GM23338 (cell line): ENCODE measurements around the gene GLI3. TPM values are rescaled to one million over a fixed set of nuclear protein-coding genes. Genes with fewer than 3 reads are reported as not detected.

Experiments used
- ATAC-seq: fragments of 200-7000 bp; cut with Tn5 transposase; 3 replicates; pipeline ENCODE4 v1.9.1; 2020
- DNase-seq: peaks from one replicate; pipeline ENCODE4 v3.0.0-alpha.2; 2015; ENCODE audit warnings: low spot score
- H2AFZ ChIP-seq: fragments of 200-600 bp; sonication (generic); 2 replicates; pipeline ENCODE4 v1.8.0; 2016; ENCODE audit warnings: antibody characterized with exemption, mild to moderate bottlenecking, moderate library complexity
- H3F3A ChIP-seq: fragments of 200-600 bp; sonication (generic); replicated peaks from 2 replicates; pipeline ENCODE4 v1.8.0; 2017; ENCODE audit warnings: antibody characterized with exemption, mixed run types, low read depth
- H3K27ac ChIP-seq: fragments of 200-600 bp; sonication (generic); 2 replicates; pipeline ENCODE4 v1.6.1; 2016; ENCODE audit warnings: low read depth
- H3K27me3 ChIP-seq: fragments of 200-600 bp; sonication (generic); 2 replicates; pipeline ENCODE4 v1.8.0; 2016; ENCODE audit warnings: mild to moderate bottlenecking, mixed run types, moderate library complexity; ENCODE audit not compliant: insufficient read depth
- H3K36me3 ChIP-seq: fragments of 200-600 bp; sonication (generic); 2 replicates; pipeline ENCODE4 v1.8.0; 2016; ENCODE audit warnings: mild to moderate bottlenecking; ENCODE audit not compliant: insufficient read depth
- H3K4me1 ChIP-seq: fragments of 200-600 bp; sonication (generic); 2 replicates; pipeline ENCODE4 v1.8.0; 2016; ENCODE audit warnings: mild to moderate bottlenecking, moderate library complexity; ENCODE audit not compliant: insufficient read depth
- H3K4me2 ChIP-seq: fragments of 200-600 bp; sonication (generic); 2 replicates; pipeline ENCODE4 v1.7.1; 2017; ENCODE audit warnings: mixed run types
- H3K4me3 ChIP-seq: fragments of 200-600 bp; sonication (generic); 2 replicates; pipeline ENCODE4 v1.6.1; 2016; ENCODE audit warnings: mixed run types
- H3K79me2 ChIP-seq: fragments of 200-600 bp; sonication (generic); replicated peaks from 2 replicates; pipeline ENCODE4 v1.8.0; 2017; ENCODE audit warnings: mild to moderate bottlenecking; ENCODE audit not compliant: insufficient read depth
- H3K9me2 ChIP-seq: fragments of 200-600 bp; sonication (generic); 2 replicates; pipeline ENCODE4 v1.8.0; 2017; ENCODE audit not compliant: insufficient read depth
- H4K20me1 ChIP-seq: fragments of 200-600 bp; sonication (generic); replicated peaks from 2 replicates; pipeline ENCODE4 v1.8.0; 2017; ENCODE audit warnings: mild to moderate bottlenecking; ENCODE audit not compliant: insufficient read depth
- H3K27ac Mint-ChIP-seq: 2 replicates; pipeline ENCODE4 v1.8.0; 2020; ENCODE audit warnings: inconsistent platforms, mild to moderate bottlenecking, moderate library complexity, mixed read lengths
- H3K27me3 Mint-ChIP-seq: 3 replicates; pipeline ENCODE4 v1.8.0; 2022; ENCODE audit warnings: low read depth, mild to moderate bottlenecking, moderate library complexity, mixed read lengths, inconsistent platforms; ENCODE audit not compliant: insufficient read depth, poor library complexity
- H3K36me3 Mint-ChIP-seq: 3 replicates; pipeline ENCODE4 v1.8.0; 2021; ENCODE audit warnings: low read depth, mild to moderate bottlenecking, inconsistent platforms, moderate library complexity, mixed read lengths
- H3K4me1 Mint-ChIP-seq: 3 replicates; pipeline ENCODE4 v1.8.0; 2020; ENCODE audit warnings: mild to moderate bottlenecking, inconsistent platforms, mixed read lengths
- H3K4me3 Mint-ChIP-seq: 3 replicates; pipeline ENCODE4 v1.8.0; 2021; ENCODE audit warnings: moderate library complexity, mild to moderate bottlenecking, inconsistent platforms, mixed read lengths
- H3K9me3 Mint-ChIP-seq: 3 replicates; pipeline ENCODE4 v1.8.0; 2020; ENCODE audit warnings: moderate library complexity, mild to moderate bottlenecking, inconsistent platforms, mixed read lengths
- CREB1 ChIP-seq: fragments of 250-450 bp; sonication (Bioruptor Pico); IDR thresholded peaks from 2 replicates; pipeline ENCODE4 v1.5.0; 2020; ENCODE audit warnings: low read depth, mild to moderate bottlenecking, moderate library complexity
- EZH2 ChIP-seq: fragments of 200-600 bp; sonication (generic); IDR thresholded peaks from one replicate; pipeline ENCODE4 v1.8.0; 2017; ENCODE audit warnings: antibody characterized with exemption, mild to moderate bottlenecking, low read depth; ENCODE audit not compliant: unreplicated experiment
- EZH2phosphoT487 ChIP-seq: fragments of 200-600 bp; sonication (generic); IDR thresholded peaks from one replicate; pipeline ENCODE4 v1.8.1; 2018; ENCODE audit warnings: antibody characterized with exemption; ENCODE audit not compliant: unreplicated experiment
- JUNB ChIP-seq: IDR thresholded peaks from one replicate; pipeline ENCODE4 v1.6.1; 2016; ENCODE audit warnings: antibody characterized with exemption; ENCODE audit not compliant: unreplicated experiment
- NANOG ChIP-seq: IDR thresholded peaks from 2 replicates; pipeline ENCODE4 v1.6.1; 2016; ENCODE audit warnings: antibody characterized with exemption, borderline replicate concordance
- POLR2AphosphoS5 ChIP-seq: IDR thresholded peaks from 2 replicates; pipeline ENCODE4 v1.6.1; 2016; ENCODE audit warnings: antibody characterized with exemption, low read depth
- STAT1 ChIP-seq: IDR thresholded peaks from one replicate; pipeline ENCODE4 v1.6.1; 2016; ENCODE audit warnings: antibody characterized with exemption; ENCODE audit not compliant: unreplicated experiment
- ZNF114 ChIP-seq: fragments of 250-450 bp; sonication (Bioruptor Pico); IDR thresholded peaks from 2 replicates; pipeline ENCODE4 v1.5.0; 2020; ENCODE audit warnings: mild to moderate bottlenecking, moderate library complexity
- ZNF331 ChIP-seq: fragments of 250-450 bp; sonication (Bioruptor Pico); IDR thresholded peaks from 2 replicates; pipeline ENCODE4 v1.5.0; 2020; ENCODE audit warnings: low read depth, mild to moderate bottlenecking, moderate library complexity
- polyA plus RNA-seq: library from polyadenylated mRNA; unstranded; fragments of >200 nt; fragmentation: Nextera tagmentation; extraction: Ambion mirVana; gene quantifications from 2 replicates; pipeline ENCODE4 v1.2.1, GENCODE V29; 2016
- total RNA-seq: library from RNA; depleted of rRNA; stranded (reverse); fragments of >200 nt; shearing (Covaris generic); gene quantifications from 2 replicates; pipeline ENCODE4 v1.2.3, GENCODE V29; 2014
- TF ChIP-seq, protein P1 (sequence below): IDR thresholded peaks from one replicate; pipeline ENCODE4 v1.6.1; 2018; ENCODE audit warnings: antibody characterized with exemption; ENCODE audit not compliant: unreplicated experiment
- TF ChIP-seq, protein P2 (sequence below): IDR thresholded peaks from 2 replicates; pipeline ENCODE4 v1.6.1; 2016; ENCODE audit warnings: antibody characterized with exemption
- TF ChIP-seq, protein P3 (sequence below): fragments of 250-450 bp; sonication (Bioruptor Pico); IDR thresholded peaks from 2 replicates; pipeline ENCODE4 v1.5.0; 2020; ENCODE audit warnings: mild to moderate bottlenecking, moderate library complexity
- TF ChIP-seq, protein P4 (sequence below), 2 experiments: fragments of 200-600 bp in 1 of 2; sonication (generic) in 1 of 2; conservative IDR thresholded peaks; 2 replicates each; pipeline versions ENCODE4 v1.5.1 to v1.6.1; 2016 to 2017; ENCODE audit warnings: antibody characterized with exemption in 2 of 2, low read depth in 2 of 2, mild to moderate bottlenecking in 2 of 2, moderate library complexity in 1 of 2

GLI3 gene
- total and polyA plus RNA-seq, 2 experiments from 2014 or later, result 16.1 to 17.9 TPM

DNA sequence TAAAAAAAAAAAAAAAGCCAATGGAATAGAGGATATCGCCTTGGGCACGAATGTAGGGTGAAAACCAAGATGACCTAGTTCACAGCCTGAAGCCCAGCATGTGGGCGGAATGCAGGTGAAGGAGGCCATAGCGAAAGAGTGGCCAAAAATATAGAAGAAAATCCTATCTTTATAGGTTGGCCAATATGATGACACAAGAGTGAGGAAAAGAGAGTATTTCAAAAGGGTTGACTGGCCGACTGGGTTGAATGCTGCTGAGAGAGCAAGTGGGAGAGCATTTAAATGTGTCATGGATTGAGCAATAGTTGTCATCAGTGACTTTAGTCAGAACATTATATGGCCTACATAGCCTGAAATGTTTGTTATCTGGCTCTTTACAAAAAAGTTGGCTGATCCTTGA is 17.2 kb upstream of the GLI3 start:
- Histone ChIP-seq H3K27ac (no peak overlapping the region), H3K4me1 (no peaks in the 10 kb centered on the region), H3K36me3 (no peaks in the 10 kb centered on the region), H3F3A (no peaks in the 10 kb centered on the region), H4K20me1 (no peaks in the 10 kb centered on the region), H3K4me2 (no peak overlapping the region), H3K79me2 (no peaks in the 10 kb centered on the region), H3K27me3 (no peaks in the 10 kb centered on the region), H2AFZ (no peak overlapping the region), H3K4me3 (no peak overlapping the region), H3K9me2 (peaks cover 7% of the 10 kb centered on the region; the same call in 1 of the 2 replicates)
- H3K27ac Mint-ChIP-seq, result no peak overlapping the region
- ATAC-seq (no peak), DNase-seq (no peak)
- no peaks in the 10 kb centered on the region for H3K27me3 Mint-ChIP-seq
- no peaks in the 10 kb centered on the region; the same call in 2 of the 3 replicates for H3K4me1 Mint-ChIP-seq
- H3K9me3 Mint-ChIP-seq, result peaks cover 22% of the 10 kb centered on the region
- peaks cover 3% of the 10 kb centered on the region; the same call in 2 of the 3 replicates for H3K36me3 Mint-ChIP-seq
- no peak for TF ChIP-seq ZNF331 (CRISPR knock-in tag)
- TF ChIP-seq NANOG, result no peak
- no peak for TF ChIP-seq JUNB
- no peak for TF ChIP-seq CREB1 (CRISPR knock-in tag)
- no peak for TF ChIP-seq STAT1
- TF ChIP-seq, protein P1, sequence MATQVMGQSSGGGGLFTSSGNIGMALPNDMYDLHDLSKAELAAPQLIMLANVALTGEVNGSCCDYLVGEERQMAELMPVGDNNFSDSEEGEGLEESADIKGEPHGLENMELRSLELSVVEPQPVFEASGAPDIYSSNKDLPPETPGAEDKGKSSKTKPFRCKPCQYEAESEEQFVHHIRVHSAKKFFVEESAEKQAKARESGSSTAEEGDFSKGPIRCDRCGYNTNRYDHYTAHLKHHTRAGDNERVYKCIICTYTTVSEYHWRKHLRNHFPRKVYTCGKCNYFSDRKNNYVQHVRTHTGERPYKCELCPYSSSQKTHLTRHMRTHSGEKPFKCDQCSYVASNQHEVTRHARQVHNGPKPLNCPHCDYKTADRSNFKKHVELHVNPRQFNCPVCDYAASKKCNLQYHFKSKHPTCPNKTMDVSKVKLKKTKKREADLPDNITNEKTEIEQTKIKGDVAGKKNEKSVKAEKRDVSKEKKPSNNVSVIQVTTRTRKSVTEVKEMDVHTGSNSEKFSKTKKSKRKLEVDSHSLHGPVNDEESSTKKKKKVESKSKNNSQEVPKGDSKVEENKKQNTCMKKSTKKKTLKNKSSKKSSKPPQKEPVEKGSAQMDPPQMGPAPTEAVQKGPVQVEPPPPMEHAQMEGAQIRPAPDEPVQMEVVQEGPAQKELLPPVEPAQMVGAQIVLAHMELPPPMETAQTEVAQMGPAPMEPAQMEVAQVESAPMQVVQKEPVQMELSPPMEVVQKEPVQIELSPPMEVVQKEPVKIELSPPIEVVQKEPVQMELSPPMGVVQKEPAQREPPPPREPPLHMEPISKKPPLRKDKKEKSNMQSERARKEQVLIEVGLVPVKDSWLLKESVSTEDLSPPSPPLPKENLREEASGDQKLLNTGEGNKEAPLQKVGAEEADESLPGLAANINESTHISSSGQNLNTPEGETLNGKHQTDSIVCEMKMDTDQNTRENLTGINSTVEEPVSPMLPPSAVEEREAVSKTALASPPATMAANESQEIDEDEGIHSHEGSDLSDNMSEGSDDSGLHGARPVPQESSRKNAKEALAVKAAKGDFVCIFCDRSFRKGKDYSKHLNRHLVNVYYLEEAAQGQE, result no peak
- TF ChIP-seq, protein P2, sequence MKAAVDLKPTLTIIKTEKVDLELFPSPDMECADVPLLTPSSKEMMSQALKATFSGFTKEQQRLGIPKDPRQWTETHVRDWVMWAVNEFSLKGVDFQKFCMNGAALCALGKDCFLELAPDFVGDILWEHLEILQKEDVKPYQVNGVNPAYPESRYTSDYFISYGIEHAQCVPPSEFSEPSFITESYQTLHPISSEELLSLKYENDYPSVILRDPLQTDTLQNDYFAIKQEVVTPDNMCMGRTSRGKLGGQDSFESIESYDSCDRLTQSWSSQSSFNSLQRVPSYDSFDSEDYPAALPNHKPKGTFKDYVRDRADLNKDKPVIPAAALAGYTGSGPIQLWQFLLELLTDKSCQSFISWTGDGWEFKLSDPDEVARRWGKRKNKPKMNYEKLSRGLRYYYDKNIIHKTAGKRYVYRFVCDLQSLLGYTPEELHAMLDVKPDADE, result no peak
- TF ChIP-seq EZH2phosphoT487, result no peak
- no peak for TF ChIP-seq EZH2
- TF ChIP-seq ZNF114, result no peak
- TF ChIP-seq, protein P3, sequence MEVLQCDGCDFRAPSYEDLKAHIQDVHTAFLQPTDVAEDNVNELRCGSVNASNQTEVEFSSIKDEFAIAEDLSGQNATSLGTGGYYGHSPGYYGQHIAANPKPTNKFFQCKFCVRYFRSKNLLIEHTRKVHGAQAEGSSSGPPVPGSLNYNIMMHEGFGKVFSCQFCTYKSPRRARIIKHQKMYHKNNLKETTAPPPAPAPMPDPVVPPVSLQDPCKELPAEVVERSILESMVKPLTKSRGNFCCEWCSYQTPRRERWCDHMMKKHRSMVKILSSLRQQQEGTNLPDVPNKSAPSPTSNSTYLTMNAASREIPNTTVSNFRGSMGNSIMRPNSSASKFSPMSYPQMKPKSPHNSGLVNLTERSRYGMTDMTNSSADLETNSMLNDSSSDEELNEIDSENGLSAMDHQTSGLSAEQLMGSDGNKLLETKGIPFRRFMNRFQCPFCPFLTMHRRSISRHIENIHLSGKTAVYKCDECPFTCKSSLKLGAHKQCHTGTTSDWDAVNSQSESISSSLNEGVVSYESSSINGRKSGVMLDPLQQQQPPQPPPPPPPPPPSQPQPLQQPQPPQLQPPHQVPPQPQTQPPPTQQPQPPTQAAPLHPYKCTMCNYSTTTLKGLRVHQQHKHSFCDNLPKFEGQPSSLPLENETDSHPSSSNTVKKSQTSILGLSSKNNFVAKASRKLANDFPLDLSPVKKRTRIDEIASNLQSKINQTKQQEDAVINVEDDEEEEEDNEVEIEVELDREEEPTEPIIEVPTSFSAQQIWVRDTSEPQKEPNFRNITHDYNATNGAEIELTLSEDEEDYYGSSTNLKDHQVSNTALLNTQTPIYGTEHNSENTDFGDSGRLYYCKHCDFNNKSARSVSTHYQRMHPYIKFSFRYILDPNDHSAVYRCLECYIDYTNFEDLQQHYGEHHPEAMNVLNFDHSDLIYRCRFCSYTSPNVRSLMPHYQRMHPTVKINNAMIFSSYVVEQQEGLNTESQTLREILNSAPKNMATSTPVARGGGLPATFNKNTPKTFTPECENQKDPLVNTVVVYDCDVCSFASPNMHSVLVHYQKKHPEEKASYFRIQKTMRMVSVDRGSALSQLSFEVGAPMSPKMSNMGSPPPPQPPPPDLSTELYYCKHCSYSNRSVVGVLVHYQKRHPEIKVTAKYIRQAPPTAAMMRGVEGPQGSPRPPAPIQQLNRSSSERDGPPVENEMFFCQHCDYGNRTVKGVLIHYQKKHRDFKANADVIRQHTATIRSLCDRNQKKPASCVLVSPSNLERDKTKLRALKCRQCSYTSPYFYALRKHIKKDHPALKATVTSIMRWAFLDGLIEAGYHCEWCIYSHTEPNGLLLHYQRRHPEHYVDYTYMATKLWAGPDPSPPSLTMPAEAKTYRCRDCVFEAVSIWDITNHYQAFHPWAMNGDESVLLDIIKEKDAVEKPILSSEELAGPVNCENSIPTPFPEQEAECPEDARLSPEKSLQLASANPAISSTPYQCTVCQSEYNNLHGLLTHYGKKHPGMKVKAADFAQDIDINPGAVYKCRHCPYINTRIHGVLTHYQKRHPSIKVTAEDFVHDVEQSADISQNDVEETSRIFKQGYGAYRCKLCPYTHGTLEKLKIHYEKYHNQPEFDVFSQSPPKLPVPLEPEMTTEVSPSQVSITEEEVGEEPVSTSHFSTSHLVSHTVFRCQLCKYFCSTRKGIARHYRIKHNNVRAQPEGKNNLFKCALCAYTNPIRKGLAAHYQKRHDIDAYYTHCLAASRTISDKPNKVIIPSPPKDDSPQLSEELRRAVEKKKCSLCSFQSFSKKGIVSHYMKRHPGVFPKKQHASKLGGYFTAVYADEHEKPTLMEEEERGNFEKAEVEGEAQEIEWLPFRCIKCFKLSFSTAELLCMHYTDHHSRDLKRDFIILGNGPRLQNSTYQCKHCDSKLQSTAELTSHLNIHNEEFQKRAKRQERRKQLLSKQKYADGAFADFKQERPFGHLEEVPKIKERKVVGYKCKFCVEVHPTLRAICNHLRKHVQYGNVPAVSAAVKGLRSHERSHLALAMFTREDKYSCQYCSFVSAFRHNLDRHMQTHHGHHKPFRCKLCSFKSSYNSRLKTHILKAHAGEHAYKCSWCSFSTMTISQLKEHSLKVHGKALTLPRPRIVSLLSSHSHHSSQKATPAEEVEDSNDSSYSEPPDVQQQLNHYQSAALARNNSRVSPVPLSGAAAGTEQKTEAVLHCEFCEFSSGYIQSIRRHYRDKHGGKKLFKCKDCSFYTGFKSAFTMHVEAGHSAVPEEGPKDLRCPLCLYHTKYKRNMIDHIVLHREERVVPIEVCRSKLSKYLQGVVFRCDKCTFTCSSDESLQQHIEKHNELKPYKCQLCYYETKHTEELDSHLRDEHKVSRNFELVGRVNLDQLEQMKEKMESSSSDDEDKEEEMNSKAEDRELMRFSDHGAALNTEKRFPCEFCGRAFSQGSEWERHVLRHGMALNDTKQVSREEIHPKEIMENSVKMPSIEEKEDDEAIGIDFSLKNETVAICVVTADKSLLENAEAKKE (CRISPR knock-in tag), result no peak
- TF ChIP-seq, protein P4, sequence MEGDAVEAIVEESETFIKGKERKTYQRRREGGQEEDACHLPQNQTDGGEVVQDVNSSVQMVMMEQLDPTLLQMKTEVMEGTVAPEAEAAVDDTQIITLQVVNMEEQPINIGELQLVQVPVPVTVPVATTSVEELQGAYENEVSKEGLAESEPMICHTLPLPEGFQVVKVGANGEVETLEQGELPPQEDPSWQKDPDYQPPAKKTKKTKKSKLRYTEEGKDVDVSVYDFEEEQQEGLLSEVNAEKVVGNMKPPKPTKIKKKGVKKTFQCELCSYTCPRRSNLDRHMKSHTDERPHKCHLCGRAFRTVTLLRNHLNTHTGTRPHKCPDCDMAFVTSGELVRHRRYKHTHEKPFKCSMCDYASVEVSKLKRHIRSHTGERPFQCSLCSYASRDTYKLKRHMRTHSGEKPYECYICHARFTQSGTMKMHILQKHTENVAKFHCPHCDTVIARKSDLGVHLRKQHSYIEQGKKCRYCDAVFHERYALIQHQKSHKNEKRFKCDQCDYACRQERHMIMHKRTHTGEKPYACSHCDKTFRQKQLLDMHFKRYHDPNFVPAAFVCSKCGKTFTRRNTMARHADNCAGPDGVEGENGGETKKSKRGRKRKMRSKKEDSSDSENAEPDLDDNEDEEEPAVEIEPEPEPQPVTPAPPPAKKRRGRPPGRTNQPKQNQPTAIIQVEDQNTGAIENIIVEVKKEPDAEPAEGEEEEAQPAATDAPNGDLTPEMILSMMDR (conservative IDR thresholded peaks at IDR 0.05; ENCODE audit: low read depth in 2 of 2), result no peak
- TF ChIP-seq POLR2AphosphoS5, result no peak
- no peak overlapping the region for H3K4me3 Mint-ChIP-seq
